ENCODE results near the gene PHLDB3.

PHLDB3 gene

DNA sequence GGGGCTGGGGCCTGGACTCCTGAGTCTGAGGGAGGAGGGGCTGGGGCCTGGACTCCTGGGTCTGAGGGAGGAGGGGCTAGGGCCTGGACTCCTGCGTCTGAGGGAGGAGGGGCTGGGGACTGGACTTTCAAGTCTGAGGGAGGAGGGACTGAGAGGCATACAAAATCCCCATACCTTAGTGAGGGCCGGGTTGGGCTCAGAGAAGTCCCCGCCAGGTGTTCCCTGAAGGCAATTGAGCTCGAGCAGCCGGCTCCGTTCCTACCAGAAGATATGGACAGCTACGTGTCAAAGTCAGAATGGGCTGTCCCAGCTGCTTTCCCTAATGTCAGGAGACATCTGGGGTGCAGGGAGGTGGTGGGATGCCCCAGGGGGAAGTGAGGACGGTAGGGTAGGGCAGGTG lies 9.5 kb downstream of the PHLDB3 start:
- FAIRE-seq: no peak

DNA sequence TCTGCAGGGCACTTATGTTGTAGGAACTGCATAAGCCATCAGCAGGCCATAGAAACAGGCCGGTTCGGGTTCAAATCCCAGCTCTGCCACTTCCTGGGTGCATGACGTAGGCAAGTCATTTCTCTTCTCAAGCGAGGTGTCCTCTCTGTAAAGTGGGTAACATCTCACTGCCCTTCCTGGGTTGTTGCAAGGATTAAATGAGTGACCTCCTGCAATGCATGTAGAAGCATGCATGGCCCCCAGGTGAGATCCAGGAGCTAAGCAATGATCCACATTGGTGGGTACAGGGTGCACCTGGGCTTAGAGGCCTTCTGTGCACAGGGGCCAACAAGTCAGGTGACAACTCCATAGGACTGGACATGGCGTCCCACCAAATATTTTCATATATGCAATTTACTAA lies 13.8 kb downstream of the PHLDB3 start:
- no peak for FAIRE-seq

DNA sequence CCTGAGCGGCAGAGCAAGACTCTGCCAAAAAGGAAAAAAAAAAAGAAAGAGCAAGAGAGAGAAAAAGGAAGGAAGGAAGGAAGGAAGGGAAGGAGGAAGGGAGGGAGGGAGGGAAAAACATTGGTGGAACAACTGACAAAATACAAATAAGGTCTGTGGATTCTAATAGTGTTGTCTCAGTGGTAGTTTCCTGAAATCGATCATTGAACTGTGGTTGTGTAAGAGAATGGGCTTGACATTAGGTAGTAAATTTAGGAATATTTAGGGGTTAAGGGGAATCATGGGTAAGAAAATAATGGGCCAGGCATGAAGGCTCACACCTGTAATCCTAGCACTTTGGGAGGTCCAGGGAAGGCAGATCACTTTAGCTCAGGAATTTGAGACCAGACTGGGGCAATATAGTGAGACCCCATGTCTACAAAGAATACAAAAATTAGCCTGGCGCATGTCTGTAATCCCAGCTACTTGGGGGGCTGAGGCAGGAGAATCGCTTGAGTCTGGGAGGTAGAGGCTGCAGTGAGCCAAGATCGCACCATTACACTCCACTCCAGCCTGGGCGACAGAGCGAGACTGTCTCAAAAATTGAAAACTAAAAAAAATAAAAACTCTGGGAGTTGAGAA lies 14.5 kb downstream of the PHLDB3 start:
- FAIRE-seq: no peak

DNA sequence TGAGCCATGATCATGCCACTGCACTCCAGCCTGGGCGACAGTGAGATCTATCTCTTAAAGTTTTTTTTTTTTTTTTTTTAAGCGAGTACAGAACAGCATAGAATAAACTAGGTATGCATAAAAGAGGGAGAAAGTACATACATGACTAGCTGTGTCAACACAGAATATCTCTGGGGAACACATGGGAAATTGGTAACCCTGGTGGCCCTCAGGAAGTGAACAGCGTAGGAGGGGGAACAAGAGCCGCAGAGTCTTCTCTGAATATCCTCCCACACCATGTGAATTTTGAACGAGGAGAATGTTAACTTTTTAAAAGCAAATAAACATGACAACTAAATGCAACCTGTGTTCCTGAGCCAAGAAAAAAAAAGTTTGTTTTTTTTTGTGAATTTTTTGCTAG lies 15.2 kb downstream of the PHLDB3 start:
- no peak for FAIRE-seq

DNA sequence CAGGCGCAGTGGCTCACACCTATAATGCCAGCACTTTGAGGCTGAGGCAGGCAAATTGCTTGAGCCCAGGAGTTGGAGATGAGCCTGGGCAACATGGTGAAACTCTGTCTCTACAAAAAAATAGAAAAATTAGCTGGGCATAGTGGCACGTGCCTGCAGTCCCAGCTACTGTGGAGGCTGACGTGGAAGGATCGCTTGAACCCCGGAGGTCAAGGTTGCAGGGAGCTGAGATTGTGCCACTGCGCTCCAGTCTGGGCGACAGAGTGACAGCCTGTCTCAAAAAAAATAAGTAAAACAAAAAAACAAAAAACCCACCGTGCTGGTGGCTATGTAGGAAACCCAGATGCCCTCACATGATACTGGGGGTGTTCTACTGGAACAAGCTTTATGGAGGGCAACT lies 16.4 kb downstream of the PHLDB3 start:
- no peak for FAIRE-seq

DNA sequence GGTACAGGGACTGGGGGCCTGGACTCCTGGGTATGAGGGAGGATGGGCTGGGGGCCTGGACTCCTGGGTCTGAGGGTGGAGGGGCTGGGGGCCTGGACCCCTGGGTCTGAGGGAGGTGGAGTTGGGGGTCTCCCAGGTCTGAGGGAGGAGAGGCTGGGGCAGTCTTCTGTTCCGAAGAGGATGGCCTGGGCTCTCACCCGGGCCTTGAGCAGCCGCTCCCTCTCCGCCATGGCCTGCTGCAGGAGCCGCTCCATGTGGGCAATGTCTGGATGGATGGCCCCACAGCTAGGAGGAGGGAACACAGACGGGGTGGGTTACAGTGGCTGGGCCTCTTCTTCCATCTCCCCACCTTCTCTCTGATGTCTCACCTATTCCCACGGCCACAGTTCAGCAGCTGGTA lies 18.1 kb downstream of the PHLDB3 start:
- no peak for FAIRE-seq

DNA sequence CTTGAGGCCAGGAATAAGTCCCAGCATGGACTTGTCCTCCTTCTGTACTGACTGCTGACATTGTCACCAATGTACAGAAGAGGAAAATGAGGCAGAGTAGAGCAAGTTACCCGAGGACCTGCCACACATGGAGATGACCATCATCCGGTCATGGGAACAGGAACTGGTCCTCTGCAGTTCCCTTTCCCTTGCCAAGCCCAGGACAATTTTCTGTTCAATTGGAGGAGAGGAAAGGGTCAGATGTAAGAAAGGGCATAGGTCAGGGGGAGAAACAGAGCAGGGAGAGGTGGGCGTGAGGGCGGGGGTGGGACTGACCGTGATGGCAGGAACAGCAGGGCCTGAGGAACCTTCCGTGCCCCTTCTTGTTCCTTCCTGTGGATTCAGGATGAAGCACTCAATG lies 18.6 kb downstream of the PHLDB3 start:
- no peak for FAIRE-seq

DNA sequence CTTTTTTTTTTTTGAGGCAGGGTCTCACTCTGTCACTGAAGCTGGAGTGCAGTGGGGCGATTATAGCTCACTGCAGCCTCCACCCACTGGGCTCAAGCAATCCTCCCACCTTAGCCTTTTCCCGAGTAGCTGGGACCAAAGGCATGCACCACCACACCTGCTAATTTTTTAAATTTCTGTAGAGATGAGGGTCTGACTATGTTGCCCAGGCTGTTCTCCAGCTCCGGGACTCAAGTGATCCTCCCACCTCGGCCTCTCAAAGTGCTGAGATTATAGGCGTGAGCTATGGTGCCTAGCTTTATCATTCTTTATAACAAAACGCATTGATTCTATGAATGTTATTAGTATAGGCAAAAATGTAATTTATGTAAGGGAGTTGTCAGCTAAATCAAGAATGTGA lies 21.3 kb downstream of the PHLDB3 start:
- no peak for FAIRE-seq

DNA sequence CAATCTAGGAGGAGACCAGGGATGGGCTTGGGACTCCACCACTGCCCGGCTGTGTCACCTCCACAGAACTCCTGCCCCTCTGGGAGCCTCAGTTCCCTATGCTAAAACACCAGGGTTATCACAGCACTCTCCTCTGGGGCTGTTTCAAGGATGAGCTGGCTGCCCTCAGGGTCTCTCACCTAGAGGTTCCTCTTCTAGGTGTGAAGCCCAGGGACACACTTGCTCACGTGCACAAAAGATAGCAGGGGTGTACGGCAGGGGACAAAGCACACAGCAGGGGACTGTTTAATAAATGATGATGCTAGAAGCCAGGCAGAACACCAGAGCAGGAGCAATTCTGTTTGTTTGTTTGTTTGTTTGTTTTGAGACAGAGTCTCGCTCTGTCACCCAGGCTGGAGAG lies 22.4 kb downstream of the PHLDB3 start:
- FAIRE-seq: no peak

DNA sequence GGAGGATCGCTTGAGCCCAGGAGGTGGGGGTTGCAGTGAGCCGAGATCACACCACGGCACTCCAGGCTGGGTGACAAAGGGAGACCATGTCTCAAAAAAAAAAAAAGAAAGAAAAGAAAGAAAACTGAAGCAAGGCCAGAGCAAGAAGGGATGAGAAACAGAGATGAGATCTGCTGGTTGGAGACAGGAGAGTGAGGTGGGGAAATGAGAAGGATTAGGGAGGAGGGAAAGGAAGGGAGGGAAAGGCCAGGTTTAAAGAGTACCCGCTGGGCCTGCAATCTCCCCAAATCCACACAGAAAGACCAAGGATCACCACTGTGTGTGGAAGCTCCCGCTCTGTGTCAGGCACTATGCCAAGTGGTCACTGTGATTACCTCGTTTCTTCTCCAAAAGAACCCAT lies 22.8 kb downstream of the PHLDB3 start:
- FAIRE-seq: no peak

DNA sequence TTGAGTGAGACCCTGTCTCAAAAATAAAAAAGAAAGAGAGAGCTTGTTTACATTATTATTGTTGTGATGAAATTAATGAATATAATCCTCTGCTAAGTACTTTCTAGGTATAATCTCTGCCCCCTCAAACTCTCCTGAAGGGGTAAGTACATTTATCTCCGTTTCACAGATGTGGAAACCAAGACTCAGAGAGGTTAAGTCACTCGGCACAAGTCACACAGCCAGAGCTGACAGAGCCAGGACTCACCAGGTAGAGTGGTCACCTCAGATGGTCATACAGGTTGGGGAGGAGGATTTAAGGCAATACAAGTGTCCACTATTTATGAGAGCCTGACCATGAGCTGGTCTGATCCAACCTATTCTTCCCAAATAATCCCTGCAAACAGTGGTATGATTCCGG lies 24.0 kb downstream of the PHLDB3 start:
- FAIRE-seq: no peak

DNA sequence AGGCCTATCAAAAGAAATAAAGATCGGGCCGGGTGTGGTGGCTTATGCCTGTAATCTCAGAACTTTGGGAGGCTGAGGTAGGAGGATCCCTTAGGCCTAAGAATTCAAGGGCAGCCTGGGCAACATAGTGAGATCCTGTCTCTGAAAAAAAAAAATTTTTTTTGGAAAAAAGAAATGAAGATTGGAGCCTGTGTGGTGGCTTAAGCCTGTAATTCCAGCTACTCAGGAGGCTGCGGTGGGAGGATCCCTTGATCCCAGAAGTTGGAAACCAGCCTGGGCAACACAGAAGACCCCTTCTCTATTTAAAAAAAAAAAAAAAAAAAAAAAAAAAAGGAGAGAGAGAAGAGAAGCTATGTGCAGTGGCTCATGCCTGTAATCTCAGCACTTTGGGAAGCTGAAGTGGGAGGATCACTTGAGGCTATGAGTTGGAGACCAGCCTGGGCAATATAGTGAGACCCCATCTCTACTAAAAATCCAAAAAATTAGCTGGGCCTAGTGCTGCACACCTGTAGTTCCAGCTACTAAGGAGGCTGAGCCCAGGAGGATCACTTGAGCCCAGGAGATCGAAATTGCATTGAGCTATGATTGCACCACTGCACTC lies 24.5 kb downstream of the PHLDB3 start:
- no peak for FAIRE-seq

DNA sequence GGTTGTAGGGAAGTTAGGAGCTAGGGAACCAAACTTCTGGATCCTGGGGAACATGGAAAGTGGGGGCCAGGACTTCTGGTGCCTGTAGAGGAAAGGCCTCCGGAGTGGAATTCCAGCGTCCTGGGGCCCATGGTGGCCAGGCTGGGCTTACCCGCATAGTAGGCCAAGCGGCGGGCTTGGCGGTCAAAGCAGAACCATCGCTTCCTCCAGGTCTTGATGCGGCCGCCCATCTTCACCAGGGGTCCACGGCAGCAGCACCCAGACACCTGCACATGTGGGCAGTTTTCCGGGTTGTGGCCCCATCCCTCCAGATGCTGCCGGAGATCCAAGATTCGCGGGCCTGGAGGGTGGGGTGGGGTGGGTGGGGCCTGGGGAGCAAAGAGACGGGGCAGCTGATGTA lies 25.3 kb downstream of the PHLDB3 start:
- FAIRE-seq: no peak

DNA sequence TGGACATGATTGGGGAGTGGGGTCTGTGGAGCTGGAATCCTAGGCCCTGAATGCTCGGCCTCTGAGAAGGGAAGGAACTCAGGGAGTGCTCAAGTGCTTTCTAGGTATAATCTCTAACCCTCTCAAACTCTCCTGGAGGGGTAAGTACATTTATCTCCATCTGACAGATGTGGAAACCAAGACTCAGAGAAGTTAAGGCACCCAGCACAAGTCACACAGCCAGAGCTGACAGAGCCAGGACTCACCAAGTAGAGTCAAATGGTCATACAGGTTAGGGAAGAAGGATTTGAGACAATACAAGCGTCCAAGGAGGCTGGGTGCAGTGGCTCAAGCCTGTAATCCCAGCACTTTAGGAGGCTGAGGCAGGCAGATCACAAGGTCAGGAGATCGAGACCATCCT lies 26.2 kb downstream of the PHLDB3 start:
- no peak for FAIRE-seq

DNA sequence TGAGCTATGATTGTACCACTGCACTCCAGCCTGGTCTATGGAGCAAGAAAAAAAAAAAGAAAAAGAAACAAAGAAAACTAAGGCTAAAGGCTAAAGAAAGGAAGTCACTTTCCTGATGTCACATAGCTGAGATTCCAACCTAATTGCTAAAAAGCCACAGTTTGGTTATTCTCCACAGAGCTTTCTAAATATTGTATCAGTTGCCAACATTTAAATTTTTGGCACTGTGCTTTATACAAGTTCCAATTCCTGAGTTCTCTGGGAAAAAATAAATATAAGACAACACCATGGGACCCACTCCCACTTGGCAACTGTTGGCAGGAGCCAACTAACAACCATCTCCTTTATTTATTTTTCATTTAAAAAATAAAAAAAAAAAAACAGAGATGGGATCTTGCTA lies 27.9 kb downstream of the PHLDB3 start:
- FAIRE-seq: no peak

DNA sequence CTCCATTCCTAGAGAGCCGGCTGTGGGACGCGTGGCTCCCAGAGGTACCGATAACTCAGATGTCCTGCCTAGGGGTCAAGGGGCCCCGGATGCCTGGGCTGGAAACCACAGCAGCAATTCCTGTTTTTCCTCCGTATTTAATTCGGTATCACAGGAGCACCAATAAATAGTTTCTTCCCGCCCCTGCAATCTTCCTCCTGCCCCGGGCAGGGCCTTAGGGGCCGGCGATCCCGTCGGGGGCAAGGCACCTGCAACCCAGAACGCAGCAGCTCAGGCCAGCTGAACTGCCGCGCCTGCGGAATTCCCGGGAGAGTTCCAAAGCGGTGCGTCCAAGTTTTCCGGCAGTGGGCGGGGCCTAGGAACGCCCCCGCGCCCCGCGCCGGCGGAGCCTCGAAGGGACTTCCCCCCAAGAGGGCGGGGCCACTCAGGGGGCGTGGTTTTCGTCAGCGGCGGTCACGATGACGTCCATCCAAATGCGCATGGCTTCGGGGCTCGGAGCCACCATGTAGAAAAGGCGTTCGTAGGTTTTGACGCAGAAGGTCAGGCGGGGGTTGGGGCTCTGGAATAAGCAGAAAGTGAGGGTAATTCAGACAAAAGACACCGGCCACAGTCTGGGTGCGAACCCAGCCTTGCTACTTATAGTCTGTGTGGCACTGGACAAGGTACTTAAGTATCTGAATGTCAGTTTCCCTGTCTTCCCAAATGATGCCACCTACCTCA lies 29.4 kb downstream of the PHLDB3 start:
- peak; percentile 68 for FAIRE-seq

DNA sequence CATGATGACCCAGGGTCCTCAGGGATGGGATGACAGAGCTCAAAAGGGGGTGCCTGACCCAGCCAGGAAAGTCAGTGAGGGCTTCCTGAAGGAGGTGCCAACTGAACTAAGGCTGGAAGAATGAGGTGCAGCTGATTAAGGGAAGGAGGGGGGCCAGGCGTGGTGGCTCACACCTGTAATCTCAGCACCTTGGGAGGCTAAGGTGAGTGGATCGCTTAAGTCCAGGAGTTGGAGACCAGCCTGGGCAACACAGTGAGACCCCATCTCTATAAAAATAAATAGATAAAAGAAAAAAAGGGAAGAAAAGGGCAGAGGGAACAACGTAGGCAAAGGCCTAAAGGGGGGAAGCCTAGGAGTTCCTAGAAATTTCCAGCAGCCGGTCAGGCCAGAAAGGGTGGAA lies 30.1 kb downstream of the PHLDB3 start:
- no peak for FAIRE-seq

DNA sequence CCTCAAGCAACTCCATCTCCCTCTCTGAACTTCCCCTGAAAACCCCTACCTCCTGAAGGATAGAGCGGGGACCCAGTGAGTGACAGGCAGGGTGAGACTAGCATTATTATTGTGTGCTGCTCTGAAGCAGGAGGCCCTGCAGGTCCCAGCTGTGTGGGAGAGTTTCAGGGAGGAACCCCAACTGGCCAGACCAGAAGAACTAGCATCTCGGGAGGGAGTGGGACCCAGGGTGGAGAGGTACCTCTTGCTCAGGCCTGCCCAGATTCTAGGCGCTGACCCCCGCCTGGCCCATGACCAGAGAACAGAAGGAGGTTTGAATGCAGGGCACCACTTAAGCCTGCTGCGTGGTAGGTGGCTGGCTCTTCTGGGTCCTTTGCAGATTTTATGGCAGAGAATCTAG lies 33.5 kb downstream of the PHLDB3 start:
- no peak for FAIRE-seq

DNA sequence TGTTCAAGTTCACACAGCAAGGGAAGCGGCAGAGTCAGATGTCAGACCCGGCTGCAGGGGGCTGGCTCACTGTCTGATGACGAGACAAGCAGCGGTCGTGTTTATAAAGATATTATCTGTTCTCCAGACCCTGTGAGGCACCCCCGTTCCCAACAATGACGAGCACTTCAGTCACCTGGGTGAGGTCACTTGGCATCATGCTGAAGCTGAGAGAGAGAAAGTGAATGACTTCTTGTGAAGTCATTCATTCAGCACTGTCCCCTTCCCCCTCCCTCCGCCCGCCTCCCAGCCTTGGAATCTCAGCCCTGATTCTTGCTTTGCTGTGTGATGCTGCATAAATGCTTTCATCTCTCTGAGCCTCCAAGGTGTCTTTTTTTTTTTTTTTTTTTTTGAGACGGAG lies 34.3 kb downstream of the PHLDB3 start:
- FAIRE-seq: no peak

DNA sequence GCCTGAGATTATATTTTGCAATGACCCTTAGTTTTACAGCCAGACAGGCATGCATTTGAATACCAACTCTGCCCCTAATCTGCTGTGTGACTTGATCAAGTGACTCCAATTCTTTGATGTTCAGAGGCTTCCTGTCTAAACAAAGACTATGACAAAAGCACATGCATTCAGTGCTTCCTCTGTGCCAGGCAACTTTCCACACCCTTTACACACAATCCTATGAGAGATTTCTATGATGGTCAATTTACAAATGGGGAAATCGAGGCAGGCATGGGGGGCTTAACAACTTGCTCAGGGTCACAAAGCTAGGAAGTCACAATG lies 35.4 kb downstream of the PHLDB3 start:
- FAIRE-seq: no peak

DNA sequence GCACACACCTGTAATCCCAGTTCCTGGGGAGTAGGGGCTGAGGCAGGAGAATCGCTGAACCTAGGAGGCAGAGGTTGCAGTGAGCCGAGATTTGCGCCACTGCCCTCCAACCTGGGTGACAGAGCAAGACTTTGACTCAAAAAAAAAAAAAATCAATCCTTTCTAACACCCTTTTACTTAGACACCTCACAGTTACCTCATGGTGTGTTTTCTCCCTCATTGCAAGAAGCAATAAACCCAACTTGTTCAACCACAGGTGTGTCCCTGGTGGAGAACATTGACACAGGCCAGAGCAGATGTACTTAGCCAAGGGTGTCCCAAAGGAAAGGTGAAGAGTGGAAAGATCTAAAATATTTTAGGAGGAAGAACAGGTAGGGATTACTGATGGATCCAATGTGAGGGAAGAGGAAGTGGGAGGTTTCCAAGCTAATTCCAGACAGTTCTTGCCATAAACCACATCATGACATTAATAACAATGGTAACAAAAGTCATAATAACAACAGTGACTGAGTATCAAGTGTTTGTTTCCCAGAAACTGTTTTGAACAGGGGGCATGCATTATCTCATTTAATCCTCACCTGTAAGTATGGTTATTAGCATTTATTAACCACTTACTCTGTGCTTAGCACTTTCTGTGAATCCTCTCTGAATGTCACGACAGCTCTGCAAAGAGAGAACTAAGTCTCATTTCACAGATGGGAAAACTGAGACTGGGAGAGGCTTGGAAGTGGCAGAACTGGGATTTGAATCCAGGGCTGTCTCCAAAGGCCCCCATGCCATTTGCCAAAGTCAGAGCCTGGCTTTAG lies 36.0 kb downstream of the PHLDB3 start:
- no peak for FAIRE-seq

DNA sequence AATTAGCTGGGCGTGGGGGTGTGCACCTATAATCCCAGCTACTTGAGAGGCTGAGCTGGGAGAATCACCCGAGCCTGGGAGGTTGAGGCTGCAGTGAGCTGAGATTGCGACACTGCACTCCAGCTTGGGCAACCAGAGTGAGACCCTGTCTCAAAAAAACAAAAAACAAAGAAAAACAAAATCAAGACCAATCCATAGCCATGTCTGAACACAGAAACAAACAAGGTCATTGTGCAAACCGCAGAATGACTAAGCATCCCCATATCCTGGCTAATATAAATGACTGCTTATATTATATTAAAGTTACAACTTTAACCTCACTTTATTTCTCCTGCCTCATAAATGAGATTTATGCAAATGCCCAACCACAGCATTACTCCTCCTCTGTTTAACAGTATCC lies 36.8 kb downstream of the PHLDB3 start:
- FAIRE-seq: no peak

DNA sequence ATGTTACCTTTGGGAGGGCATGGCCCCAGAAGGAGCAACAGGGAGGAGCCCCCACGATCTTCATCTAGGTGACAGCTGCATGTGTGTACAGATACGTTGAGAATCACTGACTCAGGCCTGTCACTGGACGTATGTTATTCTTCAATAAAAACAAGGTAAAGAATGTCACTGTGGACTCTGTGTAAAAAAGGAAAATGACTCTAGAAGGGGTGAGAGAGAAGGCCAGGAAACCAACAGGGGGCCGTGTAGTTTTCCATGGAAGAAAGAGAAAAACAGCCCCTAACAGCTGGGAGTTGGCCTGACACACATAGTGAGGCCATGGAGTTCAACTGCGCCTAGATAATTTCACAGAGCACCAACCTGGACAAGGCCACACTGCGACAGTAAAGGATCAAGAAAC lies 37.3 kb downstream of the PHLDB3 start:
- no peak for FAIRE-seq

DNA sequence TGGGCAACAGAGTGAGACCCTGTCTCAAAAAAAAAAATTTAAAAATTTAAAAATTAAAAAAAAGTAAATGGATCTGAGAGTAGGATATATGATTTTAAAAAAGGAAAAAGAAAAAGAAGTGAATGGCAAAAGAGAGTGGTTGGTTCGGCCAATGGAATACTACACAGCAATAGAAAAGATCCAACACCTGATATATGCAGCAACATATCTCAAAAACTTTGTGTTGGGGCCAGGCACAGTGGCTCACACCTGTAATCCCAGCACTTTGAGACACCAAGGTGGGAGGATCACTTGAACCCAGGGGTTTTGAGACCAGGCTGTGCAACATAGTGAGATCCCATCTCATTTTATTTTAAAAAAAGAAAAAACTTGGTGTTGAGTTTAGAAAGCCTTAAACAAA lies 37.8 kb downstream of the PHLDB3 start:
- no peak for FAIRE-seq

Data from TTC549 (cell line).